Sigmoid colon (tissue), 4 donors: ENCODE results near the gene DYNC1H1.
"Not testable (repeated sequence)": the region's sequence is repeated elsewhere in the genome, so short reads cannot be mapped to it uniquely, and the experiment has no call there.

ENCODE experiments used
- EP300 ChIP-seq, 4 donors: sonication (generic); formaldehyde crosslinking; IDR thresholded peaks; one replicate each; pipeline ENCODE4 v1.6.1; 2017; ENCODE audit warnings: antibody characterized with exemption in 4 of 4
- POLR2A ChIP-seq, 2 donors: fragments of 450-650 bp; IDR thresholded peaks; one replicate each; pipeline ENCODE4 v1.6.1; 2016; ENCODE audit warnings: antibody characterized with exemption in 2 of 2, mild to moderate bottlenecking in 2 of 2, moderate library complexity in 2 of 2

- TF ChIP-seq POLR2A, EP300 (IDR thresholded peaks at IDR 0.05): not testable (repeated sequence)
These were observed 120.1 kb downstream of the DYNC1H1 start for GRCh38 chr14:102084522-102084921.
